Skeletal muscle satellite cell (primary cell): Measurements from ENCODE around the gene UGT2B7.

ENCODE experiments used
- H3K27me3 ChIP-seq: 2 replicates; pipeline ENCODE4 v1.7.0; 2013; ENCODE audit warnings: low read length; ENCODE audit not compliant: control insufficient read depth, insufficient read depth
- H3K36me3 ChIP-seq: 2 replicates; pipeline ENCODE4 v1.7.0; 2013; ENCODE audit warnings: mild to moderate bottlenecking, control low read depth, low read length; ENCODE audit not compliant: insufficient read depth
- H3K4me1 ChIP-seq: 2 replicates; pipeline ENCODE4 v1.7.0; 2013; ENCODE audit warnings: low read length; ENCODE audit not compliant: control insufficient read depth, insufficient read depth
- H3K4me2 ChIP-seq: 2 replicates; pipeline ENCODE4 v1.7.0; 2013; ENCODE audit warnings: mild to moderate bottlenecking, low read length
- H3K4me3 ChIP-seq: 2 replicates; pipeline ENCODE4 v1.7.0; 2013; ENCODE audit warnings: low read length
- H3K9ac ChIP-seq: 2 replicates; pipeline ENCODE4 v1.7.0; 2013; ENCODE audit warnings: mild to moderate bottlenecking, low read depth, low read length, moderate library complexity
- H3K9me3 ChIP-seq: replicated peaks from 2 replicates; pipeline ENCODE4 v1.7.0; 2013; ENCODE audit warnings: mild to moderate bottlenecking, control low read depth, low read length

UGT2B7 gene

GRCh38 chr4:69116645-69117321 is 20.5 kb downstream of the UGT2B7 start:
- Histone ChIP-seq H3K9ac (no peak overlapping the region), H3K36me3 (no peaks in the 10 kb centered on the region), H3K4me2 (no peak overlapping the region), H3K4me1 (no peaks in the 10 kb centered on the region), H3K9me3 (no peaks in the 10 kb centered on the region), H3K27me3 (no peaks in the 10 kb centered on the region), H3K4me3 (no peak overlapping the region)

- Histone ChIP-seq H3K36me3 (no peaks in the 10 kb centered on the region), H3K4me2 (no peak overlapping the region), H3K27me3 (no peaks in the 10 kb centered on the region), H3K9ac (no peak overlapping the region), H3K9me3 (no peaks in the 10 kb centered on the region), H3K4me3 (no peak overlapping the region), H3K4me1 (no peaks in the 10 kb centered on the region)
These were observed 24.6 kb downstream of the UGT2B7 start for GRCh38 chr4:69120870-69121269.

DNA sequence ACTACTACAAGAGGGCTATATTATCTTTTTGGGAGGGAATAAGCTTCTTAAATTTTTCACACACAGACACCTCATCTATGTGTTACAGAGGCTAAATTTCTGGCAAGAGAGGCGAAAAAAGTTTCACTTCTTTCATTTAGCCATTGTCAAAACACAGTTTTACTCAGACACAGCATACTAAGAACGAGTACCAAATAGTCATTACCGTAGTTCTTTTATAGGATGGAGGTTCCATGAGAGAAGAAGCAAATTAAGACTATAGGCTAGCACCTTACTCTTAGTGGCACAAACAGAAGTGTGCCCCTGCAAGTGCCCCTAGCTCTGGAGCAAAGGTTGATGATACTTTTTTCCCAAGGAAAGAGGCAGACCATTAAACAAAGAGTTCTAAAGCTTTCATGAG is 26.2 kb downstream of the UGT2B7 start:
- no peaks in the 10 kb centered on the region for H3K36me3 ChIP-seq
- H3K9ac ChIP-seq: no peak overlapping the region
- no peak overlapping the region for H3K4me2 ChIP-seq
- H3K4me1 ChIP-seq: no peaks in the 10 kb centered on the region
- H3K4me3 ChIP-seq: no peak overlapping the region
- no peaks in the 10 kb centered on the region for H3K27me3 ChIP-seq
- no peaks in the 10 kb centered on the region for H3K9me3 ChIP-seq

- H3K9me3 ChIP-seq: no peaks in the 10 kb centered on the region
- no peak overlapping the region for H3K9ac ChIP-seq
- no peaks in the 10 kb centered on the region for H3K27me3 ChIP-seq
- no peaks in the 10 kb centered on the region for H3K36me3 ChIP-seq
- H3K4me2 ChIP-seq: no peak overlapping the region
- H3K4me1 ChIP-seq: no peaks in the 10 kb centered on the region
- H3K4me3 ChIP-seq: no peak overlapping the region
These were observed 28.7 kb downstream of the UGT2B7 start for GRCh38 chr4:69124941-69125340.

GRCh38 chr4:69126024-69126423 is 29.8 kb downstream of the UGT2B7 start:
- no peak overlapping the region for H3K4me3 ChIP-seq
- H3K27me3 ChIP-seq: no peaks in the 10 kb centered on the region
- no peak overlapping the region for H3K9ac ChIP-seq
- no peaks in the 10 kb centered on the region for H3K9me3 ChIP-seq
- no peak overlapping the region for H3K4me2 ChIP-seq
- no peaks in the 10 kb centered on the region for H3K36me3 ChIP-seq
- no peaks in the 10 kb centered on the region for H3K4me1 ChIP-seq

GRCh38 chr4:69133993-69134392 is 37.7 kb downstream of the UGT2B7 start:
- H3K27me3 ChIP-seq: no peaks in the 10 kb centered on the region
- no peaks in the 10 kb centered on the region for H3K36me3 ChIP-seq
- no peaks in the 10 kb centered on the region for H3K9me3 ChIP-seq
- H3K9ac ChIP-seq: no peak overlapping the region
- no peak overlapping the region for H3K4me2 ChIP-seq
- no peaks in the 10 kb centered on the region for H3K4me1 ChIP-seq
- no peak overlapping the region for H3K4me3 ChIP-seq

DNA sequence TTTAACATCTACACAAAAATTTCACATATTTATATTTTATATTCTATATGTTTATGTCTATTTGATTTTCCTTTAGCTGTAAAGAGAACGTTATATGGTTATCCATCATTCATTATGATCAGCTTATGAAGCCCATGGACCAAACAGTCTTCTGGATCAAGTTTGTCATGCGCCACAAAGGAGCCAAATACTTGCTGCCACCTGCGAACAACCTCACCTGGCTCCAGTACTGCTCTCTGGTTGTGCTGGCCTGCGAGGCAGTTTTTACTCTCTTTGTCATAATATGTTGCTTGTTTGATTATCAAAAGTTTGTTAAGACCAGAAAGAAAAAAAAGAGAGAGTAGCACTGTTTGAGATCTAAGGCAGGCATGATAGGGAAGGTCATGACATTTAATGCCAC is 38.2 kb downstream of the UGT2B7 start:
- Histone ChIP-seq H3K4me2 (no peak overlapping the region), H3K4me1 (no peaks in the 10 kb centered on the region), H3K36me3 (no peaks in the 10 kb centered on the region), H3K27me3 (no peaks in the 10 kb centered on the region), H3K9me3 (no peaks in the 10 kb centered on the region), H3K9ac (no peak overlapping the region), H3K4me3 (no peak overlapping the region)

DNA sequence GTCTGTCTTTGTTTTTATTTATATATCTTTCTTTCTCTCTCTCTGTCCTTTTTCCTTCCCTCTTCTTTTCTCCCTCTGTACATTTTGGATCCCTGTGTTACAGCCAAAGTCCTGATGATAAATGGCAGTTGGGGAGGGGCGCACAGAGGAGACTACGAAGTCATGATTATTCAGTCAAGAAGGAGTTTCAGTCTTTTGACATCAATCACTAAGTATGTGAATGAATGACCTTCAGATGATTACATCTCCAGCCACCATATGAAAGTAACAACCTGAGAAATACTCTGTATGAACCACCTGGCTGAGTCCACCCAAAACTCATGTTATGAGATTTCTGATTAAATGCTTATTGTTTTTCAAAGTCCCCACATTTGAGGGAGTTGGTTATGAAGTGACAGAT is 45.0 kb downstream of the UGT2B7 start:
- Histone ChIP-seq H3K4me1 (no peaks in the 10 kb centered on the region), H3K9me3 (no peaks in the 10 kb centered on the region), H3K36me3 (no peaks in the 10 kb centered on the region), H3K4me2 (no peak overlapping the region), H3K9ac (no peak overlapping the region), H3K27me3 (no peaks in the 10 kb centered on the region), H3K4me3 (no peak overlapping the region)

GRCh38 chr4:69147334-69147733 is 51.1 kb downstream of the UGT2B7 start:
- Histone ChIP-seq H3K36me3 (no peaks in the 10 kb centered on the region), H3K9ac (no peak overlapping the region), H3K4me1 (no peaks in the 10 kb centered on the region), H3K4me3 (no peak overlapping the region), H3K27me3 (no peaks in the 10 kb centered on the region), H3K9me3 (no peaks in the 10 kb centered on the region), H3K4me2 (no peak overlapping the region)

- no peak overlapping the region for H3K4me2 ChIP-seq
- H3K4me1 ChIP-seq: no peaks in the 10 kb centered on the region
- H3K36me3 ChIP-seq: no peaks in the 10 kb centered on the region
- H3K9ac ChIP-seq: no peak overlapping the region
- H3K9me3 ChIP-seq: no peaks in the 10 kb centered on the region
- H3K4me3 ChIP-seq: no peak overlapping the region
- no peaks in the 10 kb centered on the region for H3K27me3 ChIP-seq
These were observed 57.7 kb downstream of the UGT2B7 start for GRCh38 chr4:69154021-69154420.

DNA sequence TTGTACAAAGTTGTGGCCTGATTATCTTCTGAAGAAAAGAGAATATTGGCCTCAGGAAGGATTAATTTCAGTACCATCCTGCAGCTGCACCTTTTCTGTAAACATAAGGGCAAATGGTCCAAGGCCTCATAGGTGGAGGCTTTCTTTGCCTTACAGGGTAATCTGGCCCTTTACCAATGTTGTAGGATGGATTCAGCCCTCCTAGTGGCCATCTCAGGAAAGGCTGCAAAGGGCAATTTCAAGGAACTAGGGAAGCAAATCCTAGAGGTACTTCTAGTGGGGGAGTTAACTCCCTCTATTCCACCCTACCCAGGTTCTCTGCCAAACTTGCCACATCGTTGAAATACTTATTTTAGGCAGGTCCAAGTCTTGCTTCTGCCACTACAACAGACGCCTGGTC is 60.6 kb downstream of the UGT2B7 start:
- Histone ChIP-seq H3K4me3 (no peak overlapping the region), H3K4me1 (no peaks in the 10 kb centered on the region), H3K27me3 (no peaks in the 10 kb centered on the region), H3K36me3 (no peaks in the 10 kb centered on the region), H3K9me3 (no peaks in the 10 kb centered on the region), H3K9ac (no peak overlapping the region), H3K4me2 (no peak overlapping the region)
